ENCODE data around the gene EFCAB14. TPM values are rescaled to one million over a fixed set of nuclear protein-coding genes. Genes with fewer than 3 reads are reported as not detected.

The EFCAB14 gene
- total and polyA plus RNA-seq, 2 of the 8 experiments (the other 6 are each of a cell fraction or from before 2014, with no cell fraction given) = 19.4 to 40.4 TPM

DNA sequence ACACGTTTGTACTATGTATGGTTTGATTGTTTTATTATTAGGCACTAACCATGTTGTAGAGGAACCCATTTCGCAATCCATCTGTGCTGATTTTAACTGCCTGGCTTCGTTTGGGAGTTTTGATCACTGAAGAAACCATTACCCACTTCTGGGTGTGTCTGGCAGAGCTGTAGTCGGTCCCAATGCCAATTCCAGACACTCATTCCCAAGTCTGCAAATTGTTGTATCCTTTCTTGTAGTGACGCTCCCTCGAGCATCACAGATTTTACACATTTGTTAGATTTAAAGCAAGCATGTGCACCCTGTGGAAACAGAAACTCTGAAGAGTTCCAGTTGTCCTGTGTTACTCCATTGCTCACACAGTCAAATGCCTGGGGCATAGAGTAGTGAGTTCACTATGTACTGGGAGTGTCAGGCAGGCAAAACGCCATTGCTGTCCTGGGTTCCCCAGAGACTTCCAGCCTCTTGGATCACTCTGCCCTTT lies 31.0 kb upstream of the EFCAB14 start (continued):
- TF ChIP-seq FOSL1 (IDR thresholded peaks at IDR 0.05; ENCODE audit: insufficient read depth, low read depth, low read length) (no peak), YY1 (IDR thresholded peaks at IDR 0.05; ENCODE audit: low read depth, low read length) (no peak)
- TF ChIP-seq, protein P1, sequence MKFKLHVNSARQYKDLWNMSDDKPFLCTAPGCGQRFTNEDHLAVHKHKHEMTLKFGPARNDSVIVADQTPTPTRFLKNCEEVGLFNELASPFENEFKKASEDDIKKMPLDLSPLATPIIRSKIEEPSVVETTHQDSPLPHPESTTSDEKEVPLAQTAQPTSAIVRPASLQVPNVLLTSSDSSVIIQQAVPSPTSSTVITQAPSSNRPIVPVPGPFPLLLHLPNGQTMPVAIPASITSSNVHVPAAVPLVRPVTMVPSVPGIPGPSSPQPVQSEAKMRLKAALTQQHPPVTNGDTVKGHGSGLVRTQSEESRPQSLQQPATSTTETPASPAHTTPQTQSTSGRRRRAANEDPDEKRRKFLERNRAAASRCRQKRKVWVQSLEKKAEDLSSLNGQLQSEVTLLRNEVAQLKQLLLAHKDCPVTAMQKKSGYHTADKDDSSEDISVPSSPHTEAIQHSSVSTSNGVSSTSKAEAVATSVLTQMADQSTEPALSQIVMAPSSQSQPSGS (IDR thresholded peaks at IDR 0.05; ENCODE audit: low read length) = no peak
